ENCODE measurements around the gene MT1B.

Gene MT1B

DNA sequence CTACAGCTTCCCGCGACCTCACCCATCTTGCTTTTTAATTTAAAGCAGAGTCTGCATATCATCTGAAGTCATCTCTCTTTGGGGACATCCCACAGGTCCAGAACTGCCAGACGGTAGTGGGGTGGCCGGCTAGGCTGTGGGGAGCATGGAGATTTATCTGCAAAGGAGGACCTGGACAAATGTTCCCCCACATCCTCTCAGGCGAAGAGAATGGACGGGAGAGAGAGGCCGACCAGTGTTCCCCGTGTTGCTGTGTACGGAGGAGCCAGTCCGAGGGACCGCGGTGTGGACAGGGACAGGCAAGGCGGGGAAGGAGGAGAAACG is 19.9 kb upstream of the MT1B start:
- Histone ChIP-seq H3K79me1 (replicated peaks; ENCODE audit: low read length, poor library complexity, severe bottlenecking) (no peaks in the 10 kb centered on the region), H4K91ac (ENCODE audit: low read length) (no peak overlapping the region), H2BK15ac (ENCODE audit: low read depth, poor library complexity, severe bottlenecking) (no peak overlapping the region), H2BK12ac (ENCODE audit: low read length in 2 of 2) (no peak overlapping the region), H3K23ac (ENCODE audit: low read length in 2 of 2) (no peak overlapping the region), H3K4me2 (ENCODE audit: low read length, poor library complexity, severe bottlenecking) (peak overlapping the region; percentile 80), H3K27ac (ENCODE audit: low read length, poor library complexity, severe bottlenecking) (no peak overlapping the region), H3K18ac (ENCODE audit: low read depth in 1 of 2, low read length in 2 of 2) (no peak overlapping the region), H2AK5ac (ENCODE audit: low read length, severe bottlenecking) (no peak overlapping the region), H4K8ac (ENCODE audit: low read length) (no peak overlapping the region), H3K9me3 (ENCODE audit: control insufficient read depth, low read length) (no peaks in the 10 kb centered on the region), H3K9ac (ENCODE audit: low read length) (peak overlapping the region; percentile 75), H3K4me1 (ENCODE audit: control insufficient read depth, insufficient read depth, low read depth, low read length) (peaks cover 17% of the 10 kb centered on the region), H3K27me3 (ENCODE audit: control insufficient read depth in 1 of 2, insufficient read depth in 1 of 2, low read length in 2 of 2) (peaks cover 10 to 48% of the 10 kb centered on the region in 2 experiments), H2BK5ac (ENCODE audit: low read depth, low read length, poor library complexity, severe bottlenecking) (no peak overlapping the region), H3K4me3 (ENCODE audit: insufficient read depth in 1 of 2, low read depth in 1 of 2, low read length in 2 of 2) (peak overlapping the region; percentile 52 to 75), H2AFZ (ENCODE audit: low read depth, low read length) (no peak overlapping the region), H3K14ac (ENCODE audit: low read length in 2 of 2) (no peak overlapping the region), H2BK120ac (ENCODE audit: low read depth, low read length) (no peak overlapping the region), H3K36me3 (ENCODE audit: control insufficient read depth in 1 of 2, insufficient read depth in 2 of 2, low read depth in 1 of 2, low read length in 2 of 2) (no peaks in the 10 kb centered on the region), H3K4ac (ENCODE audit: low read depth in 1 of 2, low read length in 2 of 2) (no peak overlapping the region)
- no peak for DNase-seq
- WGBS: 2% methylated on average over 11 of the region's 14 CpGs

DNA sequence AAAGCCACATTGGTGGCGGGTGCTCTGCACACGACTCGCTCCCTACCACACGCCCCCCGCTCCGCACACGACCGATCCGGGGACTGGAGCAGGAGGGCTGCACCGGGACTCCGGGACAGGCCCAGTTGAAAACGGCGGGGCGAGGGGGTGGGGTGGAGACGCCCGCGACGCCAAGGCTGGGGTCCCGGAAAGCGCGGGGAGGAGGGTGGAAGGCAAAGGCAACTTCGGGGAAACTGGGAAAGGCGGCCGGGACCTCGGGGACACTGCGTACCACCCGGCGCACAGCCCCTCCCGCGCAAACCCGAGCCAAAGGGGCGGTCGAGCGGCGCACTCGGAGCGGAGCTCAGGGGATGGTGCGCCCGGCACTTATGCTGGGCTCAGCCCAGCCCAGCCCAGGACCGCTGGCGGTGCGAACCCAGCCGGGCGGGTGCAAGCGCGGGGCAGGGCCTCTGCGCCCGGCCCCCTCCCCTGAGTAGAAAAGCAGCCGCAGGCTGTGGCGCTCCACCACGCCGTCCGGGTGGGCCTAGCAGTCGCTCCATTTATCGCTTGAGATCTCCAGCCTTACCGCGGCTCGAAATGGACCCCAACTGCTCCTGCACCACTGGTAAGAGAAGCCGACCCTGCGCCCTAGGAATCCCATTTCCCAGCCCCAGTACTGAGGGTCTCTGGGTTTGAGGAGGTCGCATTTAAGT is 19.4 kb upstream of the MT1B start, which contains the start of gene MT1M:
Gene MT1M, plus strand, starts transcription at position 504 of the 692 bp plus-strand sequence. Its CDS starts 73 bp downstream, at position 577.
- no peak within 1 kb of the TSS for H3K18ac ChIP-seq (ENCODE audit: low read depth in 1 of 2, low read length in 2 of 2)
- peak; percentile 30 for DNase-seq
- no peak within 1 kb of the TSS for H3K4ac ChIP-seq (ENCODE audit: low read depth in 1 of 2, low read length in 2 of 2)
- no peak within 1 kb of the TSS for H4K91ac ChIP-seq (ENCODE audit: low read length)
- no peak within 1 kb of the TSS for H3K27ac ChIP-seq (ENCODE audit: low read length, poor library complexity, severe bottlenecking)
- peak within 1 kb of the TSS; percentile 31 for H2AFZ ChIP-seq (ENCODE audit: low read depth, low read length)
- peaks cover 10 to 53% of the 10 kb centered on the region in 2 experiments for H3K27me3 ChIP-seq (ENCODE audit: control insufficient read depth in 1 of 2, insufficient read depth in 1 of 2, low read length in 2 of 2)
- under 1% methylated on average over 44 of the region's 61 CpGs for WGBS
- no peak within 1 kb of the TSS for H2BK15ac ChIP-seq (ENCODE audit: low read depth, poor library complexity, severe bottlenecking)
- H4K8ac ChIP-seq (ENCODE audit: low read length): no peak within 1 kb of the TSS
- H3K23ac ChIP-seq (ENCODE audit: low read length in 2 of 2): peak within 1 kb of the TSS in 1 of 2 experiments; percentile 96
- H3K4me3 ChIP-seq (ENCODE audit: insufficient read depth in 1 of 2, low read depth in 1 of 2, low read length in 2 of 2): peak within 1 kb of the TSS; percentile 52 to 75
- H3K36me3 ChIP-seq (ENCODE audit: control insufficient read depth in 1 of 2, insufficient read depth in 2 of 2, low read depth in 1 of 2, low read length in 2 of 2): no peaks in the 10 kb centered on the region
- no peak within 1 kb of the TSS for H3K14ac ChIP-seq (ENCODE audit: low read length in 2 of 2)
- no peaks in the 10 kb centered on the region for H3K79me1 ChIP-seq (replicated peaks; ENCODE audit: low read length, poor library complexity, severe bottlenecking)
- H3K9me3 ChIP-seq (ENCODE audit: control insufficient read depth, low read length): no peaks in the 10 kb centered on the region
- peaks cover 17% of the 10 kb centered on the region for H3K4me1 ChIP-seq (ENCODE audit: control insufficient read depth, insufficient read depth, low read depth, low read length)
- H2BK5ac ChIP-seq (ENCODE audit: low read depth, low read length, poor library complexity, severe bottlenecking): no peak within 1 kb of the TSS
- H2BK12ac ChIP-seq (ENCODE audit: low read length in 2 of 2): no peak within 1 kb of the TSS
- H3K9ac ChIP-seq (ENCODE audit: low read length): peak within 1 kb of the TSS; percentile 75
- peak within 1 kb of the TSS; percentile 80 for H3K4me2 ChIP-seq (ENCODE audit: low read length, poor library complexity, severe bottlenecking)
- no peak within 1 kb of the TSS for H2BK120ac ChIP-seq (ENCODE audit: low read depth, low read length)
- no peak within 1 kb of the TSS for H2AK5ac ChIP-seq (ENCODE audit: low read length, severe bottlenecking)

DNA sequence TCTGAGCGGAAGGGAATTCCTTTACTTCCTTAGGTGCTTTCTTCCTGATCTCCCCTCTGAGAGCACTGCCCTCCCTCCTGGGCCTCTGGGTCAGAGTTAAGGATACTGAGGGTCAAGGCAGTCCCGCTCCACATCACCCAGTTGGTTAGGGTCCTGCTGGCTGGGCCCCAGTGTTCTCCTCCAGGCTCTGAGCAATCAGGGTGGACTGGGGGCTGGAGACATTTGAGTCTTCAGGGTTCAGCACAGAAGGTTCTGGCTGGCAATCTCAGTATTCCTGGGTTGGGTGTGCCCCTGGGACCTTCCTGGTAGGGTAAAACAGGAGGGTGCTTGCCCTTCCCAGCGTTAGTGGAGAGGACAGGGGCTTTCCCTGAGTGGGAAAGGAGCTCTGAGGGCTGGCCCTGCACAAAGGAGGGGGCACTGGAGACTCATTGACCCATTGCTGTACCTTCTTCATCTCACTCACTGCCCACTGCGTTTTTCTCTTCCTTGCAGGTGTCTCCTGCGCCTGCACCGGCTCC is 18.8 kb upstream of the MT1B start:
- H3K4me3 ChIP-seq (ENCODE audit: insufficient read depth in 1 of 2, low read depth in 1 of 2, low read length in 2 of 2): peak overlapping the region in 1 of 2 experiments; percentile 75
- H3K36me3 ChIP-seq (ENCODE audit: control insufficient read depth in 1 of 2, insufficient read depth in 2 of 2, low read depth in 1 of 2, low read length in 2 of 2): no peaks in the 10 kb centered on the region
- H4K91ac ChIP-seq (ENCODE audit: low read length): no peak overlapping the region
- no peak overlapping the region for H2BK15ac ChIP-seq (ENCODE audit: low read depth, poor library complexity, severe bottlenecking)
- DNase-seq: no peak
- H2AK5ac ChIP-seq (ENCODE audit: low read length, severe bottlenecking): no peak overlapping the region
- H2AFZ ChIP-seq (ENCODE audit: low read depth, low read length): no peak overlapping the region
- no peak overlapping the region for H2BK12ac ChIP-seq (ENCODE audit: low read length in 2 of 2)
- H4K8ac ChIP-seq (ENCODE audit: low read length): no peak overlapping the region
- no peak overlapping the region for H3K23ac ChIP-seq (ENCODE audit: low read length in 2 of 2)
- peaks cover 19% of the 10 kb centered on the region for H3K4me1 ChIP-seq (ENCODE audit: control insufficient read depth, insufficient read depth, low read depth, low read length)
- H3K4ac ChIP-seq (ENCODE audit: low read depth in 1 of 2, low read length in 2 of 2): no peak overlapping the region
- 11% methylated on average over 6 of the region's 6 CpGs for WGBS
- H3K4me2 ChIP-seq (ENCODE audit: low read length, poor library complexity, severe bottlenecking): no peak overlapping the region
- H3K14ac ChIP-seq (ENCODE audit: low read length in 2 of 2): no peak overlapping the region
- peaks cover 16 to 59% of the 10 kb centered on the region in 2 experiments for H3K27me3 ChIP-seq (ENCODE audit: control insufficient read depth in 1 of 2, insufficient read depth in 1 of 2, low read length in 2 of 2)
- H2BK120ac ChIP-seq (ENCODE audit: low read depth, low read length): no peak overlapping the region
- peak overlapping the region; percentile 75 for H3K9ac ChIP-seq (ENCODE audit: low read length)
- H2BK5ac ChIP-seq (ENCODE audit: low read depth, low read length, poor library complexity, severe bottlenecking): no peak overlapping the region
- no peak overlapping the region for H3K18ac ChIP-seq (ENCODE audit: low read depth in 1 of 2, low read length in 2 of 2)
- no peaks in the 10 kb centered on the region for H3K9me3 ChIP-seq (ENCODE audit: control insufficient read depth, low read length)
- H3K27ac ChIP-seq (ENCODE audit: low read length, poor library complexity, severe bottlenecking): no peak overlapping the region
- no peaks in the 10 kb centered on the region for H3K79me1 ChIP-seq (replicated peaks; ENCODE audit: low read length, poor library complexity, severe bottlenecking)

DNA sequence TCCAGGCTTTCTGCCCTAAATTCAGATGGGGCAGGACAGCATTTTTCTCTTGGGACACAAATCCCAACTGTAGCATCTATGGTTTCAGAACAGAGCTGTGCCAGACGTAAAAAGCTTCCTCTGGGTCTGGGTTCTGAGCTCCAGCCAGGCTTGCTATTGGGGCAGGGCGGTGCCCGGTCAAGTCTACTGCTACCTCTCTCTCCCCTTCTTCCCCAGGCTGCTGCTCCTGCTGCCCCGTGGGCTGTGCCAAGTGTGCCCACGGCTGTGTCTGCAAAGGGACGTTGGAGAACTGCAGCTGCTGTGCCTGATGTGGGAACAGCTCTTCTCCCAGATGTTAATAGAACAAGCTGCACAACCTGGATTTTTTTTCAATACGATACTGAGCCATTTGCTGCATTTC is 18.2 kb upstream of the MT1B start:
- WGBS: 26% methylated on average over 7 of the region's 7 CpGs
- no peak overlapping the region for H3K4ac ChIP-seq (ENCODE audit: low read depth in 1 of 2, low read length in 2 of 2)
- peaks cover 26% of the 10 kb centered on the region for H3K4me1 ChIP-seq (ENCODE audit: control insufficient read depth, insufficient read depth, low read depth, low read length)

More for the DNA sequence above, 18.2 kb upstream of the MT1B start:
- Histone ChIP-seq H3K23ac (ENCODE audit: low read length in 2 of 2) (peak overlapping the region in 1 of 2 experiments; percentile 96), H3K79me1 (replicated peaks; ENCODE audit: low read length, poor library complexity, severe bottlenecking) (no peaks in the 10 kb centered on the region), H2AK5ac (ENCODE audit: low read length, severe bottlenecking) (no peak overlapping the region), H2BK120ac (ENCODE audit: low read depth, low read length) (no peak overlapping the region), H3K36me3 (ENCODE audit: control insufficient read depth in 1 of 2, insufficient read depth in 2 of 2, low read depth in 1 of 2, low read length in 2 of 2) (no peaks in the 10 kb centered on the region), H3K9me3 (ENCODE audit: control insufficient read depth, low read length) (no peaks in the 10 kb centered on the region), H2BK15ac (ENCODE audit: low read depth, poor library complexity, severe bottlenecking) (no peak overlapping the region), H2AFZ (ENCODE audit: low read depth, low read length) (no peak overlapping the region), H2BK12ac (ENCODE audit: low read length in 2 of 2) (no peak overlapping the region), H3K14ac (ENCODE audit: low read length in 2 of 2) (no peak overlapping the region), H3K27ac (ENCODE audit: low read length, poor library complexity, severe bottlenecking) (no peak overlapping the region), H2BK5ac (ENCODE audit: low read depth, low read length, poor library complexity, severe bottlenecking) (no peak overlapping the region), H3K9ac (ENCODE audit: low read length) (no peak overlapping the region), H4K91ac (ENCODE audit: low read length) (no peak overlapping the region), H3K4me3 (ENCODE audit: insufficient read depth in 1 of 2, low read depth in 1 of 2, low read length in 2 of 2) (no peak overlapping the region), H3K4me2 (ENCODE audit: low read length, poor library complexity, severe bottlenecking) (no peak overlapping the region), H3K27me3 (ENCODE audit: control insufficient read depth in 1 of 2, insufficient read depth in 1 of 2, low read length in 2 of 2) (peaks cover 16 to 66% of the 10 kb centered on the region in 2 experiments), H3K18ac (ENCODE audit: low read depth in 1 of 2, low read length in 2 of 2) (no peak overlapping the region), H4K8ac (ENCODE audit: low read length) (no peak overlapping the region)
- DNase-seq: no peak
